H9 (cell line): ENCODE data around the gene CHRNA5. TPM values are rescaled to one million over a fixed set of nuclear protein-coding genes. Genes with fewer than 3 reads are reported as not detected.

Experiments used
- DNase-seq: peaks from one replicate; pipeline ENCODE4 v3.0.0-alpha.2; 2017
- H2AFZ ChIP-seq: one replicate; pipeline ENCODE4 v1.6.1; 2013; ENCODE audit warnings: mild to moderate bottlenecking, low read length, control low read depth, moderate library complexity
- H2AK5ac ChIP-seq: 2 replicates; pipeline ENCODE4 v1.6.1; 2013; ENCODE audit warnings: low read length, control low read depth, mixed read lengths; ENCODE audit not compliant: insufficient read length
- H2BK120ac ChIP-seq: one replicate; pipeline ENCODE4 v1.6.1; 2013; ENCODE audit warnings: low read depth, mild to moderate bottlenecking, low read length, control low read depth, inconsistent platforms; ENCODE audit not compliant: poor library complexity, severe bottlenecking
- H2BK12ac ChIP-seq: 2 replicates; pipeline ENCODE4 v1.6.1; 2013; ENCODE audit warnings: low read length, control low read depth, mixed read lengths, low read depth; ENCODE audit not compliant: insufficient read length
- H2BK15ac ChIP-seq: 2 replicates; pipeline ENCODE4 v1.6.1; 2013; ENCODE audit warnings: low read depth, low read length, control low read depth
- H2BK20ac ChIP-seq: one replicate; pipeline ENCODE4 v1.6.1; 2013; ENCODE audit warnings: low read depth, mild to moderate bottlenecking, low read length, control low read depth, inconsistent platforms; ENCODE audit not compliant: poor library complexity, severe bottlenecking
- H2BK5ac ChIP-seq: 2 replicates; pipeline ENCODE4 v1.6.1; 2013; ENCODE audit warnings: low read length, control low read depth, mixed read lengths; ENCODE audit not compliant: insufficient read length
- H3K14ac ChIP-seq: 2 replicates; pipeline ENCODE4 v1.6.1; 2013; ENCODE audit warnings: low read length, control low read depth; ENCODE audit not compliant: insufficient read depth
- H3K18ac ChIP-seq: 2 replicates; pipeline ENCODE4 v1.6.1; 2013; ENCODE audit warnings: low read depth, mild to moderate bottlenecking, mixed read lengths, low read length, control low read depth; ENCODE audit not compliant: insufficient read length
- H3K23ac ChIP-seq: 2 replicates; pipeline ENCODE4 v1.6.1; 2013; ENCODE audit warnings: low read length, control low read depth, mixed read lengths, low read depth; ENCODE audit not compliant: insufficient read length
- H3K23me2 ChIP-seq: 2 replicates; pipeline ENCODE4 v1.6.1; 2013; ENCODE audit warnings: low read depth, mild to moderate bottlenecking, mixed read lengths, low read length, control low read depth; ENCODE audit not compliant: insufficient read length, poor library complexity, severe bottlenecking
- H3K27ac ChIP-seq: 2 replicates; pipeline ENCODE4 v1.5.1; 2013; ENCODE audit warnings: low read length, control low read depth, mixed read lengths, low read depth; ENCODE audit not compliant: insufficient read length
- H3K27me3 ChIP-seq: 2 replicates; pipeline ENCODE4 v1.6.1; 2013; ENCODE audit warnings: low read length, control low read depth, inconsistent platforms; ENCODE audit not compliant: insufficient read depth
- H3K4ac ChIP-seq: 2 replicates; pipeline ENCODE4 v1.6.1; 2013; ENCODE audit warnings: low read depth, mild to moderate bottlenecking, control low read depth, inconsistent platforms, low read length, moderate library complexity
- H3K4me1 ChIP-seq: 2 replicates; pipeline ENCODE4 v1.6.1; 2013; ENCODE audit warnings: low read length, control low read depth, inconsistent platforms; ENCODE audit not compliant: insufficient read depth
- H3K4me2 ChIP-seq: 2 replicates; pipeline ENCODE4 v1.6.1; 2013; ENCODE audit warnings: low read length, control low read depth, mixed read lengths; ENCODE audit not compliant: insufficient read length, insufficient read depth
- H3K56ac ChIP-seq: 2 replicates; pipeline ENCODE4 v1.6.1; 2013; ENCODE audit warnings: low read depth, mild to moderate bottlenecking, mixed read lengths, low read length, control low read depth; ENCODE audit not compliant: insufficient read length
- H3K79me1 ChIP-seq: 2 replicates; pipeline ENCODE4 v1.6.1; 2013; ENCODE audit warnings: low read depth, mild to moderate bottlenecking, moderate library complexity, low read length, control low read depth, inconsistent platforms; ENCODE audit not compliant: insufficient read depth, poor library complexity, severe bottlenecking
- H3K79me2 ChIP-seq: 2 replicates; pipeline ENCODE4 v1.6.1; 2013; ENCODE audit warnings: low read length, control low read depth, inconsistent platforms; ENCODE audit not compliant: insufficient read depth
- H3K9ac ChIP-seq: 2 replicates; pipeline ENCODE4 v1.6.1; 2013; ENCODE audit warnings: low read length, control low read depth, mixed read lengths; ENCODE audit not compliant: insufficient read length; ENCODE audit errors: extremely low read depth
- H3K9me3 ChIP-seq: one replicate; pipeline ENCODE4 v1.6.1; 2013; ENCODE audit warnings: low read depth, low read length, inconsistent platforms; ENCODE audit not compliant: control insufficient read depth
- H3T11ph ChIP-seq: one replicate; pipeline ENCODE4 v1.6.1; 2013; ENCODE audit warnings: mild to moderate bottlenecking, low read length, control low read depth, inconsistent platforms
- H4K20me1 ChIP-seq: one replicate; pipeline ENCODE4 v1.6.1; 2013; ENCODE audit not compliant: control insufficient read depth, insufficient read length, insufficient read depth
- H4K5ac ChIP-seq: 2 replicates; pipeline ENCODE4 v1.6.1; 2013; ENCODE audit warnings: low read depth, mild to moderate bottlenecking, mixed read lengths, low read length, control low read depth; ENCODE audit not compliant: insufficient read length
- H4K8ac ChIP-seq: replicated peaks from 2 replicates; pipeline ENCODE4 v1.6.1; 2013; ENCODE audit warnings: low read length, control low read depth, mixed read lengths, low read depth; ENCODE audit not compliant: insufficient read length
- H4K91ac ChIP-seq: 2 replicates; pipeline ENCODE4 v1.6.1; 2013; ENCODE audit warnings: low read depth, mild to moderate bottlenecking, moderate library complexity, mixed read lengths, low read length, control low read depth; ENCODE audit not compliant: insufficient read length
- H3K27ac Mint-ChIP-seq, 3 experiments: 2 replicates in 2 of 3; 3 replicates in 1 of 3; pipeline ENCODE4 v1.8.0; 2020 to 2021; ENCODE audit warnings: mixed read lengths in 3 of 3, mild to moderate bottlenecking in 1 of 3, moderate library complexity in 1 of 3
- H3K27me3 Mint-ChIP-seq: 2 replicates; pipeline ENCODE4 v1.8.0; 2021; ENCODE audit warnings: low read depth, mild to moderate bottlenecking, moderate library complexity, mixed read lengths
- H3K36me3 Mint-ChIP-seq, 3 experiments: 2 replicates in 2 of 3; 3 replicates in 1 of 3; pipeline ENCODE4 v1.8.0; 2020 to 2021; ENCODE audit warnings: low read depth in 3 of 3, mixed read lengths in 3 of 3; ENCODE audit not compliant: insufficient read depth in 1 of 3
- H3K4me1 Mint-ChIP-seq, 2 experiments: 2 replicates each; pipeline ENCODE4 v1.8.0; 2020; ENCODE audit warnings: mixed read lengths in 2 of 2
- H3K4me3 Mint-ChIP-seq, 2 experiments: 2 replicates in 1 of 2; 3 replicates in 1 of 2; pipeline ENCODE4 v1.8.0; 2020 to 2021; ENCODE audit warnings: mild to moderate bottlenecking in 2 of 2, mixed read lengths in 2 of 2, moderate library complexity in 1 of 2
- H3K9me3 Mint-ChIP-seq, 2 experiments: 2 replicates in 1 of 2; 3 replicates in 1 of 2; pipeline ENCODE4 v1.8.0; 2020; ENCODE audit warnings: mild to moderate bottlenecking in 2 of 2, mixed read lengths in 2 of 2, moderate library complexity in 1 of 2
- WGBS: extraction: QIAGEN DNeasy Blood & Tissue Kit; methylation state at CpG from one replicate; pipeline ENCODE4 v1.1.7; 2013; ENCODE audit warnings: missing lambda C conversion rate, low lambda C conversion rate, mixed read lengths; ENCODE audit not compliant: insufficient read length; ENCODE audit errors: extremely low coverage; 5-methylcytosine and 5-hydroxymethylcytosine counted together
- total RNA-seq: library from RNA; stranded (reverse); gene quantifications from 2 replicates; pipeline ENCODE4 v1.2.1, GENCODE V29; 2021
- TF ChIP-seq, protein P1 (sequence below): fragments of 200-600 bp; sonication (generic); conservative IDR thresholded peaks from 3 replicates; pipeline ENCODE4 v1.8.0; 2021; ENCODE audit warnings: antibody characterized with exemption, mild to moderate bottlenecking

CHRNA5 gene
- total RNA-seq, 1 experiment from 2014 or later: 16.5 TPM

DNA sequence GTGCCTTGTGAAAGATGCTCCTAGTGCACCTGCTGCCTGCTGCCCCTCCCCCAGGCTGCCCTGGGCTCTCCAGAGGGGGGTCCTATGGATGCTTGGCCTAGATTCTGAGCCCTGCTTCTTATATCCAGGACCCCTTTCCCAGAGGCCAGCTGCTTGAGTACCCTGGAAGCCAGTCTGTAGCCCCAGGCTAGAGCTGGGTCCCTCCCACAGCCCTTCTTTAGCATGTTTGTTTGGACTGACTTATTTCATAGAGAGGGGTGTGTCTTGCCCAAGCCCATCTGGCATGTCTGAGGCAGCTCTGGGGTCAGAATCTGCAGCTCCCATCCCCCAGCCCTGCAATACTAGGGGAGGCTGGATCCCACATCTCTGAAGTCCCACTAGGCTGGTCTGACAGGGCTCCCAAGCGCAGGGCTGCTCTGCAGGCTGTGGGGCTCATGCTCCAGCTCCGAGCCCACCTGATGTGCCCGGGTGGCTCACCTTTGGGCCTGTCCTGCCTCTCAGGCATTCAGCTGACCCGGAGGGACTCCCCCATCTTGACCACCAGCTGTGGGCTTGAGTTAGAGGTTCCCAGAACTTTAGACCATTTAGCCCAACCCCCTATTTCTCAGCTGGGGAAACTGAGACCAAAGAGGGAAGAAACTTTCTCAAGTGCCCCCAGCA lies 72.6 kb downstream of the CHRNA5 start:
- no peak for DNase-seq
- Mint-ChIP-seq H3K36me3 (peaks cover 0 to 7% (median 0%) of the 10 kb centered on the region in 3 experiments; a peak in 3 of 7 replicates), H3K4me1 (peaks cover 13 to 24% of the 10 kb centered on the region in 2 experiments), H3K4me3 (no peak overlapping the region), H3K27ac (no peak overlapping the region), H3K9me3 (no peaks in the 10 kb centered on the region; a peak in 4 of 5 replicates), H3K27me3 (peaks cover 27% of the 10 kb centered on the region)
- H2AFZ ChIP-seq: no peak overlapping the region
- no peaks in the 10 kb centered on the region for H4K20me1 ChIP-seq
- no peak overlapping the region for H3T11ph ChIP-seq
- no peak overlapping the region for H3K4ac ChIP-seq
- H2BK20ac ChIP-seq: no peak overlapping the region
- H3K56ac ChIP-seq: no peak overlapping the region
- H4K5ac ChIP-seq: no peak overlapping the region
- H3K27ac ChIP-seq: no peak overlapping the region
- no peak overlapping the region for H3K23ac ChIP-seq
- peaks cover 4% of the 10 kb centered on the region for H3K23me2 ChIP-seq
- H2AK5ac ChIP-seq: no peak overlapping the region
- no peak overlapping the region for H4K91ac ChIP-seq
- TF ChIP-seq, protein P1, sequence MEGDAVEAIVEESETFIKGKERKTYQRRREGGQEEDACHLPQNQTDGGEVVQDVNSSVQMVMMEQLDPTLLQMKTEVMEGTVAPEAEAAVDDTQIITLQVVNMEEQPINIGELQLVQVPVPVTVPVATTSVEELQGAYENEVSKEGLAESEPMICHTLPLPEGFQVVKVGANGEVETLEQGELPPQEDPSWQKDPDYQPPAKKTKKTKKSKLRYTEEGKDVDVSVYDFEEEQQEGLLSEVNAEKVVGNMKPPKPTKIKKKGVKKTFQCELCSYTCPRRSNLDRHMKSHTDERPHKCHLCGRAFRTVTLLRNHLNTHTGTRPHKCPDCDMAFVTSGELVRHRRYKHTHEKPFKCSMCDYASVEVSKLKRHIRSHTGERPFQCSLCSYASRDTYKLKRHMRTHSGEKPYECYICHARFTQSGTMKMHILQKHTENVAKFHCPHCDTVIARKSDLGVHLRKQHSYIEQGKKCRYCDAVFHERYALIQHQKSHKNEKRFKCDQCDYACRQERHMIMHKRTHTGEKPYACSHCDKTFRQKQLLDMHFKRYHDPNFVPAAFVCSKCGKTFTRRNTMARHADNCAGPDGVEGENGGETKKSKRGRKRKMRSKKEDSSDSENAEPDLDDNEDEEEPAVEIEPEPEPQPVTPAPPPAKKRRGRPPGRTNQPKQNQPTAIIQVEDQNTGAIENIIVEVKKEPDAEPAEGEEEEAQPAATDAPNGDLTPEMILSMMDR: no peak
- H3K9ac ChIP-seq: no peak overlapping the region
- no peak overlapping the region for H2BK5ac ChIP-seq
- H3K4me1 ChIP-seq: no peaks in the 10 kb centered on the region
- no peaks in the 10 kb centered on the region for H3K79me1 ChIP-seq
- no peak overlapping the region for H2BK12ac ChIP-seq
- H3K27me3 ChIP-seq: no peaks in the 10 kb centered on the region; the same call in 1 of the 2 replicates
- WGBS: no CpG with 5 or more reads among the region's 4 CpGs
- no peak overlapping the region for H3K18ac ChIP-seq
- no peak overlapping the region for H2BK120ac ChIP-seq
- no peak overlapping the region for H2BK15ac ChIP-seq
- no peaks in the 10 kb centered on the region for H3K9me3 ChIP-seq
- H3K4me2 ChIP-seq: no peak overlapping the region
- H4K8ac ChIP-seq: no peak overlapping the region
- H3K79me2 ChIP-seq: no peaks in the 10 kb centered on the region
- H3K14ac ChIP-seq: no peak overlapping the region
